NCI-H526 (cell line): ENCODE measurements around the gene KCNJ13.
"Not testable (repeated sequence)": the region's sequence is repeated elsewhere in the genome, so short reads cannot be mapped to it uniquely, and the experiment has no call there.

Experiments used
- DNase-seq, 2 experiments: peaks; one replicate each; lab custom pipeline; 2025; lab: John Stamatoyannopoulos, UW

Gene KCNJ13

GRCh38 chr2:232767866-232768265 is 8.5 kb downstream of the KCNJ13 start:
- no peak for DNase-seq

GRCh38 chr2:232761301-232761907 is 15.0 kb downstream of the KCNJ13 start:
- peak; percentile 43 to 74 for DNase-seq

- DNase-seq, result no peak
Observed at GRCh38 chr2:232757905-232758304, 18.5 kb downstream of the KCNJ13 start.

- DNase-seq, result no peak
Observed at GRCh38 chr2:232750135-232750671, 26.2 kb downstream of the KCNJ13 start.

- no peak for DNase-seq
Observed at GRCh38 chr2:232749331-232749730, 27.0 kb downstream of the KCNJ13 start.

- no peak for DNase-seq
Observed at GRCh38 chr2:232748038-232748437, 28.3 kb downstream of the KCNJ13 start.

- DNase-seq, result no peak
Observed at GRCh38 chr2:232744963-232745362, 31.4 kb downstream of the KCNJ13 start.

- DNase-seq, result no peak
Observed at GRCh38 chr2:232741972-232742371, 34.4 kb downstream of the KCNJ13 start.

- DNase-seq, result no peak
Observed at GRCh38 chr2:232741294-232741693, 35.1 kb downstream of the KCNJ13 start.

- no peak for DNase-seq
Observed at GRCh38 chr2:232731470-232731869, 44.9 kb downstream of the KCNJ13 start.

GRCh38 chr2:232728785-232729184 is 47.6 kb downstream of the KCNJ13 start:
- DNase-seq, result no peak

GRCh38 chr2:232723027-232723426 is 53.3 kb downstream of the KCNJ13 start:
- no peak for DNase-seq

GRCh38 chr2:232721882-232722281 is 54.5 kb downstream of the KCNJ13 start:
- no peak for DNase-seq

GRCh38 chr2:232721261-232721660 is 55.1 kb downstream of the KCNJ13 start:
- DNase-seq, result no peak

GRCh38 chr2:232720056-232720455 is 56.3 kb downstream of the KCNJ13 start:
- DNase-seq, result not testable (repeated sequence)
